Activated CD4-positive, alpha-beta T cell treated with anti-CD3 and anti-CD28 coated beads, Interleukin-10, Interleukin-2, amounts not matched to agents 100 ng/mL and 50 ng/mL, durations not matched to agents 16 hours and 8 hours (primary cell): ENCODE results near the gene COL3A1.

ENCODE experiments used
- DNase-seq: peaks from one replicate; pipeline ENCODE4 v3.0.0-alpha.2; 2020

The COL3A1 gene

GRCh38 chr2:188976545-188977268, 2.5 kb downstream of the COL3A1 start:
- no peak for DNase-seq

DNA sequence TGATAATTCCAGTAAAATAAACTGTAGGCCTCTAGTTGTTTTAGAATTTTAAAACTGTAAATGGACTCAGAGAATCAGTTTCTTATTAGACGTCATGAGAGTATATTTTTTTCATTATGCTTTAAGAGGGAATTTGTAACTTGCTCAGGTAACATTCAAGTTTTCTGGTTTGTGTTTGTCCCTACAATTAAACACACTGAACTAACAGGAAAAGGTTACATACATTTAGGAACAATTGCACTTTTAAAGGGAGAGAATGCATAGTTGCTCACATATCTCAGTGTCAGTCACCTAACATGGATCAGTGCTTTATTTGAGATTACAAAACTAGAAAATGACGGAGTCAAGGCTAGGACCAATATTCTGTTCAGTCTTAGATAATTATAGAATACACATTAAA, 3.1 kb downstream of the COL3A1 start:
- DNase-seq, result no peak

GRCh38 chr2:188978291-188979081, 4.3 kb downstream of the COL3A1 start:
- DNase-seq, result peak; percentile 78

DNA sequence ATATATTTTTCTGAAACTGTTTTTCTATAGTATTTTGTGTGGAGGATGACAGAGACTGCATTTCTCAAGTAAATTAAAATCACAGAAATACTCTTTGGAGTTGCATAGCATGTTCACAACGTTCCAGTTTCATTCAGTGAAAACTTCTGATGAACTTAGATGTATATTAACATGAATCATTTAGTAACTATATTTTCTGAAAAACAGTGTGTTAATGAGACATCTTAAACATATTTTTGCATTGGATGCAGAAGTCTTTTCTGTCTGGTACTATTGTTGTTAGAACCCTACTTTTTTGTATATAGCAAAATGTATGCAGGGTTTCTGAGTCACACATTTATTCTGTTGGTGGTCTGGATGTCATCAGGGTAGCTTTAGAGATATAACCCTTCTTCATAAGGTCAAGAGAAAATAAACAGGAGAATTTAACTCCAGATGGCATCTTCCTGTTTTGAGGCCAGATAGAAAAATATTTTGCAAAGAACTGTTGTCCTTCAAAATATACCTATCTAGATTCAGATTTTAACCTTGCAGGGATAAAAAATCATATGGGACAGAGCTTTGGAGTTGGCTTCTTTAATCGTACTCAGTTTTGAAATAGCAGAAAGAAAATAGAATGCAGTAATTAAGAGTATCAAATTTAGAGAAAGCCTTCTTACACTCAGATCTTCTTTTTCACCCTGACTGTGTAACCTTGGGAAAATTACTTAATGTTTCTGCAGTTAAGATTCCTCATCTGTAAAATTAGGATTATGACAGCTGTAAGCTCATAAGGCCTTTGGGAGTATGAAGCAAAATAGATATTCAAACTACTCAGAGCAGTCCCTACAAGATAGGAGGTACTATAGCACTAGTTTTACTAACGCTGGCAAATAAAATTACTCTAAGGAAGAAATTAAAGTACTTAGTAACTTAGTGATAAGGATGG, 5.3 kb downstream of the COL3A1 start:
- DNase-seq, result no peak

- no peak for DNase-seq
Measured at GRCh38 chr2:188983427-188984064, 9.4 kb downstream of the COL3A1 start.

DNA sequence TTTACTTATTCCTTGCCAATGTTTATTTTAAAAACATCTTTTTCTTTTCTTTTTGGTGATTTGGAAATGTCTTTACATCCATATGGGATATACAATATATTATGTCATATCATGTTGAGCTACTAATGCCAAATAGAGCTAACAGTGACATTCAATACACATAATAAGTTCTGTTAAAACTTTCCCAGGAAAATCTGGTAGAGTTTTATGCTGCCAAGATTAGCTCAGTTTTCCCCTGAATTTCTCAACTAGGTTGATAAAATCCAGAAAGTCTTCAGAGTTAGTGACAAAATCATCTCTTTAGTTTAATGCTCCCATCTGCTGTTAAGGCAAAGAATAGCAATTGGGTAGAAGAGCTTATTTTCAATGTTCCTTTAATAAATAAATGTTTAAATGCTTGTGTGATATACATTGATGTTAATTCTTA, 9.9 kb downstream of the COL3A1 start:
- no peak for DNase-seq

DNA sequence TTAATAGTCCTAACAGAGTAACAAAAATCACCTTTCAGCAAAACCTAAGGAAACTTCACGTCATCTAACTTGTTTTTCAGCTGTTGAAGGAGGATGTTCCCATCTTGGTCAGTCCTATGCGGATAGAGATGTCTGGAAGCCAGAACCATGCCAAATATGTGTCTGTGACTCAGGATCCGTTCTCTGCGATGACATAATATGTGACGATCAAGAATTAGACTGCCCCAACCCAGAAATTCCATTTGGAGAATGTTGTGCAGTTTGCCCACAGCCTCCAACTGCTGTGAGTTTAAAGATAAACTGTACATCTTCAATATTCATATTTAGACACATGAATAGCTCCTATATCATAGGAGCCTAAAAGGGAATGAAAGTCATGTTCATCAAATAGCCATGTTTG, 10.5 kb downstream of the COL3A1 start:
- no peak for DNase-seq

GRCh38 chr2:188986839-188987238, 12.7 kb downstream of the COL3A1 start:
- DNase-seq, result no peak

DNA sequence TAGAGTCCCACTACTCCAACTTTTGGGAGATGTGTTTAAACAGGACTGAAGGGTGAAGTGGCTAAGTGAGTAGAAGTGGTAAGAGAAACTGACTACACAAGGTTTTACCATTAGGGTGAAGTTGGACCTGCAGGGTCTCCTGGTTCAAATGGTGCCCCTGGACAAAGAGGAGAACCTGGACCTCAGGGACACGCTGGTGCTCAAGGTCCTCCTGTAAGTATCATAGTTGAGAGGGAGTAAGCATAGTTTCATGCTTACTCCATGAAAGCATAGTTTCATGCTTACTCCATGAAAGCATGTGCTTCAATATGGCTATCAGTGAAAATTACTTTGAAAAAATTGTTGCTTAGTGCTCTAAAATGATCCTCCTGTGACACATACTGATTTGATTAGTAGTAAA, 19.1 kb downstream of the COL3A1 start:
- DNase-seq, result no peak

DNA sequence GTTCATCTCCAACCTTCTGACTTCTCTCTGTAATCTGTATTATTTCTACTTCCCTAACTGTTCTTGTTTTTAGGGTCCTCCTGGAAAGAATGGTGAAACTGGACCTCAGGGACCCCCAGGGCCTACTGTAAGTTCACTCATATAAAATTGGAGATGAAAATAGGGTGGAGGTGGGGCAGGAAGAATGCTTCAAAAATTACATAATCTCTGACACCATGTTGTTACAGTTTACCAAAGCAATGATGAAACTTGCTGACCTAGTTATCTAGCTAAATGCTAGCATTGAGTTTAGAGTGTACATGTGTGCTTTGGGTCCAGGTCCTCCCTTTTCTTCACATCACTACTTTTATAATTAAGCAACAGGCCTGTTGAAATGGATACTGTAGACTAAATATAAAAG, 23.1 kb downstream of the COL3A1 start:
- no peak for DNase-seq

- no peak for DNase-seq
Measured at GRCh38 chr2:189000221-189000620, 26.0 kb downstream of the COL3A1 start.

- no peak for DNase-seq
Measured at GRCh38 chr2:189002079-189002478, 27.9 kb downstream of the COL3A1 start.

GRCh38 chr2:189008555-189009262, 34.5 kb downstream of the COL3A1 start:
- no peak for DNase-seq

DNA sequence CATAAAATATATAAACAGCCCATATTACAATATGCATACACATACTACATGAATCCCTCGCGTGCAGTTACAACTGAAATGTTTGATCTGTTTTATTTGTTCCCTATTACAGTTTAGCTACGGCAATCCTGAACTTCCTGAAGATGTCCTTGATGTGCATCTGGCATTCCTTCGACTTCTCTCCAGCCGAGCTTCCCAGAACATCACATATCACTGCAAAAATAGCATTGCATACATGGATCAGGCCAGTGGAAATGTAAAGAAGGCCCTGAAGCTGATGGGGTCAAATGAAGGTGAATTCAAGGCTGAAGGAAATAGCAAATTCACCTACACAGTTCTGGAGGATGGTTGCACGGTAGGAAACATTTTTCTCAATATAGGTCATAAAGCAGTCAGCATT, 36.4 kb downstream of the COL3A1 start:
- DNase-seq, result no peak

DNA sequence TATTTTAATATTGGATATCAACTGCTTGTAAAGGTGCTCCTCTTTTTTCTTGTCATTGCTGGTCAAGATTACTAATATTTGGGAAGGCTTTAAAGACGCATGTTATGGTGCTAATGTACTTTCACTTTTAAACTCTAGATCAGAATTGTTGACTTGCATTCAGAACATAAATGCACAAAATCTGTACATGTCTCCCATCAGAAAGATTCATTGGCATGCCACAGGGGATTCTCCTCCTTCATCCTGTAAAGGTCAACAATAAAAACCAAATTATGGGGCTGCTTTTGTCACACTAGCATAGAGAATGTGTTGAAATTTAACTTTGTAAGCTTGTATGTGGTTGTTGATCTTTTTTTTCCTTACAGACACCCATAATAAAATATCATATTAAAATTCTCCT, 38.2 kb downstream of the COL3A1 start:
- DNase-seq, result no peak

DNA sequence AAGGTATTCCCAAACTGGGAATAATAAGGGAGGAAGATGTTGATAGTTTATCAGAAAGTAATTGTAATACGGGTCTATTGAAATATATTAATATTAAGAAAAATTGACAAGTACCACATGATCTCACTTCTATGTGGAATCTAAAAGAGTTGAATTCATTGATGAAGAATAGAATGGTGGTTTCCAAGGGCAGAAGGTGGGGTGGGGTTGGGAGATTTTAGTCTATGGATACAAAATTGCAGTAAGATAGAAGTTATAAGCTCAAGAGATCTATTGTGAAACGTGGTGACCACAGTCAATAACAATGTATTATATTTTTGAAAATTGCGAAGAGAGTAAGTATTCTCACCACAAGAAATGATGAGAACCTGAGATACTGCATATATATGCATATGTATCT, 38.9 kb downstream of the COL3A1 start:
- DNase-seq, result no peak

DNA sequence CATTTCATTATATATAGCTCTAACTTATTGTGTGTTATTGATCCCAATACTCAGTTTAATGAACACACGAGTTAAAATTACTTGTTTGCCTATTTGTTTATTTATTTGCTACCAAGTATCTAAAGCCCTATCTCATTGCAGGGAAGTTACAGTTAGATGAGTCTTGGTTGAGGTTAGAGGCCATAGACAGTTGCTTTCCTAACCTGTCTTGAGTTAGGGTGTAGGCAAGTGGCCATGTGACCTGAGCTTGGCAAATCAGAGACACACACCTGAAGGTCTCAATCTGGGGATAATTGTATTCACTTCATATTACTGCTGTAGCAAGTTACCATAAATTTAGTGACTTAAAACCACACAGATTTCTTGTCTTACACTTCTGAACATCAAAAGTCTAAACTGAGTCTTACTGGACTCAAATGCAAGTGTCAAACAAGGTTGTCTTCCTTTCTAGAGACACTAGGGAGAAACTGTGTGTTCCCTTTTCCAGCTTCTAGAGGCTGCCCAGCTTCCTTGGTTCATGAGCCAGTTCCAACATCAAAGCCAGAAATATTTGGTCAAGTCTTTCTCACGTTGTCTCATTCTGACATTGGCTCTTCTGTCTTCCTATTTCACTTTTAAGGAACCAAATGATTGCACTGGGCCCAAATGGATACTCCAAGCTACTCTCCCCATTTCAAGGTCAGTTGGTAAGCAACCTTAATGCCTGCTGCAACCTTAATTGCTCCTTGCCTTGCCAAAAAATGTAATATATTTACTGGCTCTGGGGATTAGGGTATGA, 39.7 kb downstream of the COL3A1 start:
- DNase-seq, result no peak

DNA sequence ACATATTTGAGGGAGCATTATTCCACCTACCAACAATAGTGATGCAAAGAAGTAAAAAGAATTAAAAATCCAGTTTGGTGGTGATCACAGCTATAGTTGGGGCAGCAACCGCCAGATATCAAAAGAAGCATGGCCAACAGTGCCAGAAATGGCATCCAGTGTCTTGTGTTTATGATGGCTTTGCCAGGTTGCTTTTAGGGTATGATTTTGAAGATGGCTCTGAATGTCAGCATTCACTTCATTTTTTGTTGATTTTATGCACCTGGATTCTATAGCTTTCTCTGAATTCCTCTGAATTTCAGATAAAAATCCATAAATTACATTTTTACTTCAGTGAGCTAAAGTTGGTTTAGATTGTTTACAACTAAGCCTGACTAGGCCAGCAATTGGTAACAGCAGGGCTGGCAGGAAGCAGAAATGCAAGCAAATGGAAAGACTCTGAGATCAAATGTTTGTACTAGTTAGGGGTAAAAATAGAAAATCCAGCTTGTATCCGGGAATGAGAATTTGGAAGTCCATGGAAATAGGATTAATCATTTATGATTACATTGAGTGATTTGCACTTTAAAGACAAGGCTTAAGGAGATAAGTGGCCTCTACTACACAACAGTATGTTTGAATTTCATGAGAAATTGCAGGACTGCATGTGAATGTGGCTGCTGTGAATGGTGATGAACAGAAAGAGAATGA, 40.4 kb downstream of the COL3A1 start:
- no peak for DNase-seq

GRCh38 chr2:189015359-189015758, 41.2 kb downstream of the COL3A1 start:
- no peak for DNase-seq

DNA sequence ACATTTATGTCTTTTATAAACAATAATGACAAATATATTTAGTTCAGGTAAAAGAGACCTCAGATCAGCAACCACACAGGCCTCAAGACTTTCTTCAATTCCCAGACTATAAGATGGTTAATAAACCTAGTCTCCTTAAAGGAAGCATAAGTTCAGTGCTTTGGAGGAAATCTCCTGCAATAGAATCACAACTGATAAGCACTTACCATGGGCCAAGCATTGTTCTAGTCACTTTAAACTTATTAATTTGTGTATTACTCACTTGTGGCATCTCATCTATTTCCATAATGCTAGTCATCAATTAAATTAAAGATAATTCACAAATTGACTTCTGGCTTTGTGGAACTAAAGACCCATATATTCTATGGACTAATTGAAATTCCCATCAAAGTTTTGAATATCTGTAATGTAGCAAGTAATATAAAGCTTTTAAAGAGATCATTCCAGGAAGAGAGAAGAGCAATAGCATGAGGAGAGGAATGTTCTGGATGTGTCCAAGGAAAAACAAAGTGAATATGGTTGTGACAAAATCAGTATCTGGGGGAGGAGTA, 42.2 kb downstream of the COL3A1 start:
- DNase-seq, result no peak
